WI38 (cell line): ENCODE results near the gene VSX1.

Source experiments
- H3K4me3 ChIP-seq: 2 replicates; pipeline ENCODE4 v1.5.1; 2011; ENCODE audit warnings: low read depth, mild to moderate bottlenecking, control low read depth, low read length
- CTCF ChIP-seq: IDR thresholded peaks from 2 replicates; pipeline ENCODE4 v1.5.1; 2012; ENCODE audit warnings: low read depth, mild to moderate bottlenecking, control low read depth, low read length

VSX1 gene

GRCh38 chr20:25059866-25060465 lies 22.0 kb downstream of the VSX1 start:
- TF ChIP-seq CTCF, result no peak

GRCh38 chr20:25058847-25059810 lies 22.8 kb downstream of the VSX1 start:
- H3K4me3 ChIP-seq, result no peak overlapping the region; the same call in 1 of the 2 replicates
- TF ChIP-seq CTCF, result no peak

More at GRCh38 chr20:25059866-25060465, 22.0 kb downstream of the VSX1 start:
- no peak overlapping the region for H3K4me3 ChIP-seq

GRCh38 chr20:25058051-25058846 lies 23.7 kb downstream of the VSX1 start, which contains the start of gene ACSS1:
TSS of gene ACSS1 (minus strand) at chr20:25058139. CDS start at chr20:25058102, 37 bp downstream.
- H3K4me3 ChIP-seq, result peak within 1 kb of the TSS; percentile 56
- TF ChIP-seq CTCF, result no peak

- TF ChIP-seq CTCF, result no peak
- peak overlapping the region; percentile 56 for H3K4me3 ChIP-seq
Observed at GRCh38 chr20:25057234-25058050, 24.5 kb downstream of the VSX1 start.

GRCh38 chr20:25056690-25057233 lies 25.2 kb downstream of the VSX1 start:
- TF ChIP-seq CTCF, result no peak
- H3K4me3 ChIP-seq, result no peak overlapping the region

GRCh38 chr20:25055711-25056495 lies 26.0 kb downstream of the VSX1 start:
- H3K4me3 ChIP-seq, result no peak overlapping the region
- no peak for TF ChIP-seq CTCF
